HG03159 (cell line): ENCODE results near the gene HBG2.
A peak's percentile ranks its signal among the peaks of the same experiment; 100 is the strongest.
"Not testable (repeated sequence)": the region's sequence is repeated elsewhere in the genome, so short reads cannot be mapped to it uniquely, and the experiment has no call there.

Experiments used
- ATAC-seq: cut with Tn5 transposase; IDR thresholded peaks from one replicate; pipeline ENCODE4 v1.9.1; 2021; ENCODE audit warnings: mild to moderate bottlenecking, moderate library complexity; ENCODE audit not compliant: unreplicated experiment

HBG2 gene

GRCh38 chr11:5282628-5283027 is 28.0 kb upstream of the HBG2 start:
- ATAC-seq = no peak

- no peak for ATAC-seq
Measured at GRCh38 chr11:5281596-5281995, 27.0 kb upstream of the HBG2 start.

- peak; percentile 93 for ATAC-seq
Measured at GRCh38 chr11:5280582-5281102, 26.1 kb upstream of the HBG2 start.

GRCh38 chr11:5279471-5280090 is 25.0 kb upstream of the HBG2 start:
- ATAC-seq = no peak

- ATAC-seq = peak; percentile 36
Measured at GRCh38 chr11:5277807-5278382, 23.3 kb upstream of the HBG2 start.

GRCh38 chr11:5276697-5277096 is 22.1 kb upstream of the HBG2 start:
- ATAC-seq = no peak

GRCh38 chr11:5275369-5276110 is 21.0 kb upstream of the HBG2 start:
- no peak for ATAC-seq

GRCh38 chr11:5274395-5274794 is 19.8 kb upstream of the HBG2 start:
- no peak for ATAC-seq

GRCh38 chr11:5272395-5273017 is 17.9 kb upstream of the HBG2 start:
- no peak for ATAC-seq

GRCh38 chr11:5269715-5270147 is 15.2 kb upstream of the HBG2 start, which contains the start of gene HBE1:
HBE1 (minus strand) TSS chr11:5269945; CDS start chr11:5269890, 55 bp downstream.
- ATAC-seq = no peak

- ATAC-seq = no peak
Measured at GRCh38 chr11:5267033-5267563, 12.5 kb upstream of the HBG2 start.

GRCh38 chr11:5266609-5267008 is 12.0 kb upstream of the HBG2 start:
- ATAC-seq = no peak

GRCh38 chr11:5265832-5266231 is 11.3 kb upstream of the HBG2 start:
- ATAC-seq = no peak

- no peak for ATAC-seq
Measured at GRCh38 chr11:5258543-5259262, 4.1 kb upstream of the HBG2 start.

- ATAC-seq = no peak
Measured at GRCh38 chr11:5257296-5257695, 2.7 kb upstream of the HBG2 start.

GRCh38 chr11:5254023-5254422 is 558 bp downstream of the HBG2 start:
- not testable (repeated sequence) for ATAC-seq

GRCh38 chr11:5253440-5253839 is 1.1 kb downstream of the HBG2 start:
- ATAC-seq = not testable (repeated sequence)

GRCh38 chr11:5252919-5253265 is 1.7 kb downstream of the HBG2 start:
- no peak for ATAC-seq

GRCh38 chr11:5252192-5252918 is 2.2 kb downstream of the HBG2 start:
- ATAC-seq = no peak

GRCh38 chr11:5251746-5252145 is 2.8 kb downstream of the HBG2 start:
- no peak for ATAC-seq
